Brain microvascular endothelial cell (primary cell): ENCODE results near the gene CDC42SE2.
"Not testable (repeated sequence)": the region's sequence is repeated elsewhere in the genome, so short reads cannot be mapped to it uniquely, and the experiment has no call there.

Experiments
- DNase-seq: peaks from one replicate; pipeline ENCODE4 v3.0.0-alpha.2; 2020
- H3K27ac ChIP-seq: fragments of 250-450 bp; sonication (Bioruptor Pico); 2 replicates; pipeline ENCODE4 v1.5.1; 2020; ENCODE audit warnings: mild to moderate bottlenecking, moderate library complexity
- H3K27me3 ChIP-seq: fragments of 250-450 bp; sonication (Bioruptor Pico); replicated peaks from 2 replicates; pipeline ENCODE4 v1.5.1; 2020; ENCODE audit warnings: mild to moderate bottlenecking
- H3K36me3 ChIP-seq: fragments of 250-450 bp; sonication (Bioruptor Pico); replicated peaks from 2 replicates; pipeline ENCODE4 v1.5.1; 2020; ENCODE audit warnings: mild to moderate bottlenecking
- H3K4me3 ChIP-seq: 2 replicates; pipeline ENCODE4 v1.5.1; 2011; ENCODE audit warnings: low read depth, mild to moderate bottlenecking, control low read depth, low read length, moderate library complexity
- in situ Hi-C: cut with HindIII; loops from 2 replicates; pipeline ENCODE4 v1.10.0; 2017; ENCODE audit warnings: low sequenced_read_pairs, low pct_ligation_motif_present
- TF ChIP-seq, protein P1 (sequence below): IDR thresholded peaks from 2 replicates; pipeline ENCODE4 v1.5.1; 2011; ENCODE audit warnings: low read depth, mild to moderate bottlenecking, moderate library complexity, low read length, control low read depth, inconsistent platforms; ENCODE audit errors: missing control alignments

The CDC42SE2 gene

DNA sequence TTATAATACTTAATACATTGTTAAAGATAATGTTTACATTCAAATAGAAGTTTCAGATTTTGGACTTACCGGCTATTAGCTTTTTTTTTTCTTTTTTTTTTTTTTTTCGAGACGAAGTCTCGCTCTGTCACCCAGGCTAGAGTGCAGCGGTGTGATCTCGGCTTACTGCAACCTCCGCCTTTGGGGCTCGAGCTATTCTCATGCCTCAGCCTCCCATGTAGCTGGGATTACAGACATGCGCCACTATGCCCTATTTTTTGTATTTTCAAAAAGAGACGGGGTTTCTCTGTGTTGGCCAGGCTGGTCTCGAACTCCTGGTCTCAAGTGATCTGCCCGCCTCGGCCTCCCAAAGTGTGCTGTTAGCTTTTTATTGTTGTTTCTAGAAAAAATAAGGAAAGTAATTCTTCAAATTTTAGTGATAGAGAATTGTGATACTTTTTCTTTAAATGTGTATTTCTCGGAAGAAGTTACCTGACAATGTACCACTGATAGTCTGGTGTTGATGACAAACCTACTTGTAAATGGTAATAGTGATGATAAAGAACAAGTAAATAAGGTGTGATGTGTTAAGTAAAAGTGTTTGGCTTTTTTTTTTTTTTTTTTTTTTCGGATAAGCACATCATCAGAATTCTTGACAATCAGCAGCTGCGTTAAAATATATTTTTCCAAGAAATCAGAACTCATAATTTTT lies 2.7 kb downstream of the CDC42SE2 start:
- H3K27ac ChIP-seq, result no peak overlapping the region
- no peak for DNase-seq
- H3K27me3 ChIP-seq, result no peaks in the 10 kb centered on the region
- no peak overlapping the region for H3K4me3 ChIP-seq
- H3K36me3 ChIP-seq, result no peaks in the 10 kb centered on the region
- in situ Hi-C loops, result no loop called here
- TF ChIP-seq, protein P1, sequence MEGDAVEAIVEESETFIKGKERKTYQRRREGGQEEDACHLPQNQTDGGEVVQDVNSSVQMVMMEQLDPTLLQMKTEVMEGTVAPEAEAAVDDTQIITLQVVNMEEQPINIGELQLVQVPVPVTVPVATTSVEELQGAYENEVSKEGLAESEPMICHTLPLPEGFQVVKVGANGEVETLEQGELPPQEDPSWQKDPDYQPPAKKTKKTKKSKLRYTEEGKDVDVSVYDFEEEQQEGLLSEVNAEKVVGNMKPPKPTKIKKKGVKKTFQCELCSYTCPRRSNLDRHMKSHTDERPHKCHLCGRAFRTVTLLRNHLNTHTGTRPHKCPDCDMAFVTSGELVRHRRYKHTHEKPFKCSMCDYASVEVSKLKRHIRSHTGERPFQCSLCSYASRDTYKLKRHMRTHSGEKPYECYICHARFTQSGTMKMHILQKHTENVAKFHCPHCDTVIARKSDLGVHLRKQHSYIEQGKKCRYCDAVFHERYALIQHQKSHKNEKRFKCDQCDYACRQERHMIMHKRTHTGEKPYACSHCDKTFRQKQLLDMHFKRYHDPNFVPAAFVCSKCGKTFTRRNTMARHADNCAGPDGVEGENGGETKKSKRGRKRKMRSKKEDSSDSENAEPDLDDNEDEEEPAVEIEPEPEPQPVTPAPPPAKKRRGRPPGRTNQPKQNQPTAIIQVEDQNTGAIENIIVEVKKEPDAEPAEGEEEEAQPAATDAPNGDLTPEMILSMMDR, result no peak

DNA sequence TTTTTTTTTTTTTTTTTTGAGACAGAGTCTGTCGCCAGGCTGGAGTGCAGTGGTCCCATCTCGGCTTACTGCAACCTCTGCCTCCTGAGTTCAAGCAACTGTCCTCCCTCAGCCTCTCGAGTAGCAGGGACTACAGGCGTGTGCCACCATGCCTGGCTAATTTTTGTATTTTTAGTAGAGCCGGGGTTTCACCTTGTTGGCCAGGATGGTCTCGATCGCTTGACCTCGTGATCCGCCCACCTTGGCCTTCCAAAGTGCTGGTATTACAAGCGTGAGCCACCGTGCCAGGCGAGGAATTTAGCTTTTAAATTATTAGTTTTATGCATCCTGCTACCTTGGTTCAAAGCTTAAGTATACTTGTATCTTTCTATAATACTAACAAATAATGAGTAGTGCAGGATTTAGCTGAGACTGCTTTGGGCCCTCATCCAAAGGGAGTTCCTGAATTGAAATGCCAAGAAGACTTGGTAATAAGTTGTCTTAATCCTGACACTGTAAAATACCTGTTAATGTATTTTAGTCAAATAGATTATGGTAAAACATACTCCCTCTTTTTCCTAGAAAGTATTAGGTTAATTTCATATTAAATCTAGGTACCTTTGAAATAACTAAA lies 5.0 kb downstream of the CDC42SE2 start:
- Histone ChIP-seq H3K27me3 (no peaks in the 10 kb centered on the region), H3K36me3 (no peaks in the 10 kb centered on the region), H3K4me3 (no peak overlapping the region), H3K27ac (no peak overlapping the region)
- no peak for DNase-seq
- TF ChIP-seq, protein P1, result no peak
- in situ Hi-C loops, result no loop called here

DNA sequence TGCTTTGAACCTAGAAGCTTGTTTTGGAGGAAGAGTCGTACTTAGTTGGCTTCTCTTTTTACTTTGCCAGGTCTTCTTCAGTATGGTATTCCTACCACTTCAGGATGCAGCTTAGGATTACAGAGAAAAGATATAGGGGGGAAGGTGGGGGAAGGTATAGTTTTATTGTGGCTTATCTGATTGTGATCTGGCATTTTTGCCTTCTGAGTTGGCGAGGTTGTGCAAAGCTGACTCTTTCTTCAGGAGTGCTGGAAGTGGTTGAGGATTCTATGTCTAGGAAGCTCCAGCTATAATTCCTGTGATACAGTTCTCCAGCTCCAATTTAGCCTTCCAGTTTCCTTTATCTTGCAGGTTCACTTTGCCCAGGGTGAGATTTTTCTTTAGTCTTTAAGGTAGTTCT lies 7.0 kb downstream of the CDC42SE2 start:
- H3K4me3 ChIP-seq, result no peak overlapping the region
- peak; percentile 28 for DNase-seq
- no peaks in the 10 kb centered on the region for H3K36me3 ChIP-seq
- no peaks in the 10 kb centered on the region for H3K27me3 ChIP-seq
- in situ Hi-C loops, result no loop called here
- H3K27ac ChIP-seq, result no peak overlapping the region
- TF ChIP-seq, protein P1, result no peak

DNA sequence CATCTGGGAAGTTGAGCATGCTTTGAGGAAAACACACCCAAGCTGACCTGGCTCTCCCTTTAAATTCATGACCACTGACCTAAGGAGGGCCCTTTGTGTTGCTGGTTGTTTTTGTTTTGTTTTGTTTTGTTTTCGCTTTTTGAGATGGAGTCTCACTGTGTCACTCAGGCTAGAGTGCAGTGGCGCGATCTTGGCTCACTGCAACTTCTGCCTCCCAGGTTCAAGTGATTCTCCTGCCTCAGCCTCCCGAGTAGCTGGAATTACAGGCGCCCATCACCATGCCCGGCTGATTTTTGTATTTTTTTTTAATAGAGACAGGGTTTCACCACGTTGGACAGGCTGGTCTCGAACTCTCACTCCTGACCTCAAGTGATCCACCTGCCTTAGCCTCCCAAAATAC lies 8.0 kb downstream of the CDC42SE2 start:
- DNase-seq, H3K36me3 ChIP-seq, H3K4me3 ChIP-seq, in situ Hi-C loops, H3K27me3 ChIP-seq, H3K27ac ChIP-seq: not testable (repeated sequence)

DNA sequence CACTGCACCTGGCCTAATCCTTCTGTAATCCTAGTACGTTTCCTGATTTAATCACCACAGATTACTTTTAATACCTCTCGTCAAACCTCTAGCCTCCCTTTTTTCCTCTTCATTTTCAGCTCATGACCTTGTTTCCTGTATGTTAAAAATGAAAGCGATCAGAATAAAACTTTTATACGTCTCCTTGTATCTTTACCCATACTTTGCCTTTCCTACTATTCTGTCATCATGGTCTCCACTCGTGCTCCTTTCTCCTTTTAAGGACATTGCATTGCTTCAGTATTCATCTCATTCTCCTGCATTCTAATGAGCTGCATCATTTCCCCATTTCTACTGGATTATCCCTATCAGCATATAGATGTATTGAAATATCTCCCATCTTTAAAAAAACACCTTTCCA lies 8.5 kb downstream of the CDC42SE2 start:
- Histone ChIP-seq H3K27me3 (no peaks in the 10 kb centered on the region), H3K27ac (no peak overlapping the region), H3K4me3 (no peak overlapping the region), H3K36me3 (no peaks in the 10 kb centered on the region)
- TF ChIP-seq, protein P1, result no peak
- in situ Hi-C loops, result no loop called here
- no peak for DNase-seq

DNA sequence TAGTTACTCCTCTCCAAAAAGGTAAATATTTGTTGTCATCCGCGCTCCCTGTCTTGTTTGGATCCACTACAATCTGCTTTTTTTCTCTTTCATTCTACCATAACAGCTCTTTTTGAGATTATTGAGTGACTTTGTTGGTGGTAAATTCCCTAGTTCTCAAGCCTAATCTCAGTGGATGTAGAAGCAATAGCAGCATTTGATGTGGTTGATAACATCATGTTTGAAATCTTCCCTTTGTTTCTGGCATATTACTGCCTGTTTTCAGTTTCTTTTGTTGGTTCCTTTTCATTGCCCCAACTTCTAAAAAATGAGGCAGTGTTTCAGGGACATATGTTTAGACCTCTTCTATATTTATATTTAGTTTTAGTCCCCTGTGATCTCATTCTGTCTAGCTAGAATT lies 8.9 kb downstream of the CDC42SE2 start:
- Histone ChIP-seq H3K4me3 (no peak overlapping the region), H3K27me3 (no peaks in the 10 kb centered on the region), H3K27ac (no peak overlapping the region), H3K36me3 (no peaks in the 10 kb centered on the region)
- in situ Hi-C loops, result no loop called here
- TF ChIP-seq, protein P1, result no peak
- DNase-seq, result no peak
